SKM-1 (cell line): ENCODE results near the gene GNB5.
"Not testable (repeated sequence)": the region's sequence is repeated elsewhere in the genome, so short reads cannot be mapped to it uniquely, and the experiment has no call there.

Source experiments
- DNase-seq: peaks from one replicate; lab custom pipeline; 2025; ENCODE audit not compliant: unreplicated experiment; lab: John Stamatoyannopoulos, UW

Gene GNB5

DNA sequence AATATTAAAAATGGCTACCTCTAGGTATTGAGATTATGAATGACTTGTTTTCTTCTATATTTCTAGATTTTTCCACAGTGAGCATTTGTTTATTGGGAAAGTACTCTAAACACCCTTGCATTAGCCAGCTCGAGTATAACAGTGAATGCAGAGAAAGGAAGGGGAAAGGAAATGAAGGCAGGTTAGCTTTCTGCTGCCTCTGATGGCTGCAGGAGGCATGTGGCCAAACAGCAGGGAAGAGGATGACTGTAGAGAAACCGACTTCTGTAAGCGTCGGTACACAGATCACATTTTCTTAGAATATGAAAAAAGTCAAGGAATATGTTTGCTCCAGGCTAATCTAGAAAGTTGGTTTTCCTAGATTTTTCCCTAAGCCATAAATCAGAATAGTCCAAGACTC lies 19.8 kb downstream of the GNB5 start:
- DNase-seq, result no peak

DNA sequence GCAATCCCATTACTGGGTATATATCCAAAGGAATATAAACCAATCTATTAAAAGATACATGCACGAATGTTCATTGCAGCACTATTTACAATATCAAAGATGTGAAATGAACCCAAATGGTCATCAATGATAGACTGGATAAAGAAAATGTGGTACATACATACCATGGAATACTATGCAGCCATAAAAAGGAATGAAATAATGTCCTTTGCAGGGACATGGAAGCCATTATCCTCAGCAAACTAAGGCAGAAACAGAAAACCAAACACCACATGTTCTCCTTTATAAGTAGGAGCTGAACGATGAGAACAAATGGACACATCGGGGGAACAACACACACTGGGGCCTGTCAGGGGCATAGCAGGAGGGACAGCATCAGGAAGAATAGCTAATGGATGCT lies 21.0 kb downstream of the GNB5 start:
- not testable (repeated sequence) for DNase-seq

DNA sequence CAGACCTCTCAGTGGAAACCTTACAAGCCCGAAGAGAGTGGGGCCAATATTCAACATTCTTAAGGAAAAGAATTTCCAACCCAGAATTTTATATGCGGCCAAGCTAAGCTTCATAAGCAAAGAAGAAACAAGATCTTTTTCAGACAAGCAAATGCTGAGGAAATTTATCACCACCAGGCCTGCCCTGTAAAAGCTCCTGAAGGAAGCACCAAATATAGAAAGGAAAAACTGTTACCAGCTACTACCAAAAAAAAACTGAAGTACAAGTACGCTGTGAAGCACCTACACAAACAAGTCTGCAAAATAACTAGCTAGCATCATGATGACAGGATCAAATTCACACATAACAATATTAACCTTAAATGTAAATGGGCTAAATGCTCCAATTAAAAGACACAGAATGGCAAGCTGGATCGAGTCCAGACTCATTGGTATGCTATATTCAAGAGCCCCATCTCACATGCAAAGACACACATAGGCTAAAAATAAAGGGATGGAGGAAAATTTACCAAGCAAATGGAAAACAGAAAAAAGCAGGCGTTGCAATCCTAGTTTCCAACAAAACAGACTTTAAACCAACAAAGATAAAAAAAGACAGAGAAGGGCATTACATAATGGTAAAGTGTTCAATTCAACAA lies 25.6 kb downstream of the GNB5 start:
- DNase-seq, result not testable (repeated sequence)

DNA sequence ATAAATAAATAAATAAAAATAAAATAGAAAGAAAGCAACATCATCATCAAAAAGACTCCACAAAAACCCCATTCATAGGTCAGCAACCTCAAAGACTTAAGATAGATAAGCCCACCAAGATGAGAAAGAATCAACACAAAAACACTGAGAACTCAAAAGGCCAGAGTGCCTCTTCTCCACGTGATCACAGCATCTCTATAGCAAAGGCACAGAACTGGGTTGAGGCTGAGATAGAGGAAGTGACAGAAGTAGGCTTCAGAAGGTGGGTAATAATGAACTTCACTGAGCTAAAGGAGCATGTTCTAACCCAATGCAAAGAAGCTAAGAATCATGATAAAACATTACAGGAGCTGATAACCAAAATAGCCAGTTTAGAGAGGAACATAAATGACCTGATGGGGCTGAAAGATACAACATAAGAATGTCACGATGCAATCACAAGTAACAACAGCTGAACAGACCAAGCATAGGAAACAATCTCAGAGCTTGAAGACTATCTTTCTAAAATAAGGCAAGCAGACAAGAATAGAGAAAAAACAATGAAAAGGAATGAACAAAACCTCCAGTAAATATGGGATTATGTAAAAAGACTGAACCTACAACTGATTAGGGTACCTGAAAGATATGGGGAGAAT lies 26.4 kb downstream of the GNB5 start:
- no peak for DNase-seq

DNA sequence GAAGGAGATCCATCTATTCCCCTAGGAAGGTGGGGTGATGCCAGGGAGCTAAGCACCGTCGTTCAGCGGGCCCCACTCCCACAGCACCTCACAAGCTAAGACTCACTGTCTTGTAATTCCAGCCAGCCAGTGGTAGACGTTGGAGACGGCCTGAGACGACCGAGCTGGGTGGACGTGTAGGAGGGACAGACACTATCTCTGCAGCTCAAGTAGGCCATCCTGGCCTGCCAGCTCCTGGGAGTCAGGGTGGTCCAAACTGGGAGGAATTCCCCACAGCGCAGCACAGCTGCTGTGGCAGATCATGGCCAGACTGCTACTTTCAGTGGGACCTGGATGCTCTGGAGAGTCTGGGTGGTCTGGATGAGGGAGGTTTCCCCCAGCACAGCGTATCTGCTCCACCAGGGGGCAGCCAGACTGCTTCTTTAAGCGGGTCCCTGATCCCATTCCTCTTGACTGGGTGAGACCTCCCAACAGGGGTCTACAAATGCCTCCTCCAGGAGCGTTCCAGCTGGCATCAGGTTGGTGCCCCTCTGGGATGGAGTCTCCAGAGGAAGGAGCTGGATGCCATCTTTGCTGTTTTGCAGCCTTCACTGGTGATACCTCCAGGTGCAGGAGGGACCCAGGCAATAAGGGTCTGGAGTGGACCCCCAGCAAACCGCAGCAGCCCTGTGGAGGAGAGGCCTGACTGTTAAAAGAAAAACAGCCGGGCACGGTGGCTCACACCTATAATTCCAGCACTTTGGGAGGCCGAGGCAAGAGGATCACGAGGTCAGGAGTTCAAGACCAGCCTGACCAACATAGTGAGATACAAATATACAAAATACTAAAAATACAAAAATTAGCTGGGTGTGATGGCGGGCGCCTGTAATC lies 27.6 kb downstream of the GNB5 start:
- DNase-seq, result no peak

DNA sequence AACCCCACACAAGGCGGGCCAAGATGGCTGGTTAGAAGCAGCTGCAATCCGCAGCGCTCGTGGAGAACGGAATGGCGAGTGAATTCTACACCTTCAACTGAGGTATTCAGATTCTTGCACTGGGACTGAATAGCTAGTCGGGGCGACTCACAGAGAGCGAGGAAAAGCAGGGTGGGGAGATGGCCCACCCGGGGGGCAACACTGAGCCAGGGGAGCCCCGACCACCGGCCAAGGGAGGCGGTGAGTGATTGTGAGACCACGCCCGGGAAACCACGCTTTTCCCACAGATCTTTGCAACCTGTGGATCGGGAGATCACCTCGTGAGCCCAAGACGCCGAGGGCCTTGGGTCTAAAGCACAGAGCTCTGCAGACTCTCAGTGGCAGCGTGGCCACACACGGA lies 28.3 kb downstream of the GNB5 start:
- DNase-seq, result no peak

DNA sequence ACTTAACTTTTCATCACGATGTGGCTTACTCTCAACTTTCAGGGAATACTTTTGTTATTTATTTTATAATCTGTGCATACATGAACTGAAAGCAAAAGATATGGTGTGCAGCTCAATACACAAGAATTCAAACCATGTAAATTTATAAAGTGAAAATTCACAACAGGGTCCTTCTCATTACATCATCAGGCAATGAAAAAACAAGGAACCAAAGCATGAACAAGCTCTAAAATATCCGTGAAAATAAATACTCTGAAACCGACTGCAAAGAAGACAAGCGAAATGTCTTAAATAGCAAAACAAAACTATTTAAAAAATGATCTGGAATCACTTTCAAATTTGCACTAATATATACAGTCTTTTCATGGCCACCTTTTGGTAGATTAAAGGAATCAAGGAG lies 28.9 kb downstream of the GNB5 start:
- no peak for DNase-seq

DNA sequence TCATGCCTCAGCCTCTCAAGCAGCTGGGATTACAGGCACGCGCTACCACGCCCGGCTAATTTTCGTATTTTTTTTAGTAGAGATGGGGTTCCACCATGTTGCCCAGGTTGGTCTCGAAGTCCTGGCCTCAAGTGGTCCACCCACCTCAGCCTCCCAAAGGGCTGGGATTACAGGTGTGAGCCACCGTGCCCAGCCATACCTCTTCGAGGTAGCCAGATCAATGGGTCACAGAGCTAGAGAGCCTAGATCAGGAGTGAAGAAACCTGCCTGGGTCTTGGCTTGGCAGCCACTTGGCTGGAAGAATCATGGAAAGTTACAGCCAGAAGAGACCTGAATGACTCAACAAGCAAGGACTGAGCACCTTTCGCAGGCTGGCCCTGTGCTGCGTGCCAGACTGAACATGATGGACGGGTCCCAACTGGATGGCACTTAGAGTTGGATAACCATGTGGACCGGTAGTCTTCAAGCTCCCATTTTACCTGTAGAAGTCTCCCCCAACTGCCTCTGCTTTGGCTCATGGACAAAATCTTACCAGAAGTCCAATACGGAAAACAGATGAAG lies 29.7 kb downstream of the GNB5 start:
- no peak for DNase-seq

DNA sequence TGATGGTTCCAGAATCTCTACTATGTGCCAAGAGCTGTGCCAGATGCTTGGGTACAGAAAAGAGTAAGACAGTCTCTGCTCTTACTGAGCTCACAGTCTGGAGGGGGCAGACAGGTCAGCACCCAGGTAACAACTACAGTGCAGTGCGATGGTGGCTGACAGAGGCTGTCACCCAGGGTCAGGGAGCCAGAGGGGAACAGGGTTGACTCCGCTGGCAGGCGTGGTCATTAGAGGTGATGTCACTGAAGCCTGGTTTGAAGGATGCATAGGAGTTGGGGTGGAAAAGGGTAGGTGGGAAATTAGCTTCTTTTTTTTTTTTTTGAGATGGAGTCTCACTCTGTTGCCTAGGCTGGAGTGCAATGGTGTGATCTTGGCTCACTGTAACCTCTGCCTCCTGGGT lies 31.5 kb downstream of the GNB5 start:
- DNase-seq, result no peak

DNA sequence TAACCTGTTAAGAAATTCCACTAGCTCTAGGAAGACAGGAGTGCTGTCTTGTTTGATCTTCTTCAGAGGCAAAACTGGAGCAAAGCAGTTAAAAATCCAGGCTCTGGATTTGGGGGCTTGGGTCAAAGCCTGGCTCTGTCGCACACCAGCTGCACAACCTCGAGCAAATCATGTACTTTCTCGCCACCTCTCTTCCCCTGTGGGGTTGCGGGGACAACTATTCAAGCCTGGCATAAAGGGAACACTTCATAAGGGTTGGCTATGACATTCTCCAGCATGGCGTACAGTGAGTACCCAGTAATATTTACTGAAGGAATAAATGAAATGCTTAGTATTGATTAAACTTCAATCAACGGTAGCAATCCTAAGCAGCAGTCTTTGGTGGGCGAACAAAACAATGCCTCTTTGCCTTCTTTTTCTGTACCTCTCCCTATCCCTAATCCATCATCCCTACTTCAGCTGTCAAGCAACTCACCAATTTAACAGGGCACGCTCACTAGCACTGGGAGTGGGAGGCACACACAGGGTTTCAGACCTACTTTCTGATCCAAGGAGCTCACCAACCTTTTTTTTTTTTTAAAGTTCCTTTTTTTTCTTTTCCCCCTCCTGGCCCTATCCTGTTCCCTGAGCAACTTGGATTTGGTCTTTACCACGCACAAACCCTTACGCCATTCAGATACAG lies 33.0 kb downstream of the GNB5 start:
- no peak for DNase-seq

DNA sequence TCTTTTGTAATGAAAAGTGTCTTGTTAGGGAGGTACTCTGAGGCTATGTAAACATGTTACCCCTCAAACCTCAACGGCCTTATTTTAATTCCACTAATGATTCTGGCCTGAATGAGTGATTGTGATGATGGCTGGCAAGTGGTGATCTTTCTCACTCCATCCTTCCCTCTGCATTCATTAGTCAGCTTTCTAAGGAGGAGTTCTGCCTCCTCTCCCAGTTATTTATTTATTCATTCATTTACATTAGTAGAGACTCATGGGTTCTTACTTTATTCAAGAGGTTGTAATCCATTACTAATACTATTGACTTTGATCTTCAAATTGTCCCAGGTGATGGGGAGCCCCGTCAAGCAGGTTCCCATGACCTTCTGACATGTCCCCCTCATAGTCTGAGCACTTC lies 35.3 kb downstream of the GNB5 start:
- no peak for DNase-seq

DNA sequence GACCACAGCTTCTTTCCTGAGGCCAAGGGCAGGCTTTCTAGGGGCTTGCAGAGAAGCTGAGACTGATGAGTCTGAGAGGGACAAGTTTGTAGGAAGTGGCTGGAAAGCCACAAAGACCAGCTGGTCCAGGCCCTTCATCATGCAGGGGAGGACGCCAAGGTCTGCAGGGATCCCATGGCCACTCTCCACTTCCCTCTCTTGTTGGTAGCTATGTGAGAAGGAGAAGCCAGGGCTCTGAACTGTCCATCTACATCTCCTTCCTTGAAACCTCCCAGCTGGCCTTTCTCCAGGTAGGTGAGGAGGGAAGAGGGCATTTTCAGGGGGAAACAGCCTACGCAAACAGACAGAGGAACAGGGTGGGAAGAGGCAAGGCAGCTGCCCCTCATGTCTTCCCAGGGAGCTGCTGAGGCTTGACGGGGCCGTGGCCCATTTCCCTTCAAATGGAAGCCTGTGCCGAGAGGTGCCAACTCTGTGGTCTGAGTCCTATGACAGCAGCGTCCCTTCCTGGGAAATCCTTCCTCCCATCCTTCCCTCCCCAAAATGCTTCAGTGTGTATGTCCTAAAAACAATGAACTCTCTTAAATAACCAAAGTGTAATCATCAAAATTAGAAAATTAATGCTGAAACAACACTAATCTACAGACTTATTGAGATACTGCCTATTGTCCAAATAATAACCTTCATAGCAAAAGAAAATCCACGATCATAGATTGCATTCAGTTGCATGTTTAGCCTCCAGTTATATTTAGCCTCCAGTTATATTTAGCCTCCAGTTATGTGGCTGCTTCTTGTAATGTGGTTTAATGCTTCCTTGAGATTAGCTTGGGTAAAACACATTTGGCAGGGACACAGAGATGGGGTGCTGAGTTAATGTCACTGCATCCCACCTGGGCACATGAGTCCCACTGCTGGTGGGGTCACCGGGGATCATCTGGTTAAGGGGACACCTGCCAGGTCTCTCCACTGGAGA lies 36.0 kb downstream of the GNB5 start:
- no peak for DNase-seq

DNA sequence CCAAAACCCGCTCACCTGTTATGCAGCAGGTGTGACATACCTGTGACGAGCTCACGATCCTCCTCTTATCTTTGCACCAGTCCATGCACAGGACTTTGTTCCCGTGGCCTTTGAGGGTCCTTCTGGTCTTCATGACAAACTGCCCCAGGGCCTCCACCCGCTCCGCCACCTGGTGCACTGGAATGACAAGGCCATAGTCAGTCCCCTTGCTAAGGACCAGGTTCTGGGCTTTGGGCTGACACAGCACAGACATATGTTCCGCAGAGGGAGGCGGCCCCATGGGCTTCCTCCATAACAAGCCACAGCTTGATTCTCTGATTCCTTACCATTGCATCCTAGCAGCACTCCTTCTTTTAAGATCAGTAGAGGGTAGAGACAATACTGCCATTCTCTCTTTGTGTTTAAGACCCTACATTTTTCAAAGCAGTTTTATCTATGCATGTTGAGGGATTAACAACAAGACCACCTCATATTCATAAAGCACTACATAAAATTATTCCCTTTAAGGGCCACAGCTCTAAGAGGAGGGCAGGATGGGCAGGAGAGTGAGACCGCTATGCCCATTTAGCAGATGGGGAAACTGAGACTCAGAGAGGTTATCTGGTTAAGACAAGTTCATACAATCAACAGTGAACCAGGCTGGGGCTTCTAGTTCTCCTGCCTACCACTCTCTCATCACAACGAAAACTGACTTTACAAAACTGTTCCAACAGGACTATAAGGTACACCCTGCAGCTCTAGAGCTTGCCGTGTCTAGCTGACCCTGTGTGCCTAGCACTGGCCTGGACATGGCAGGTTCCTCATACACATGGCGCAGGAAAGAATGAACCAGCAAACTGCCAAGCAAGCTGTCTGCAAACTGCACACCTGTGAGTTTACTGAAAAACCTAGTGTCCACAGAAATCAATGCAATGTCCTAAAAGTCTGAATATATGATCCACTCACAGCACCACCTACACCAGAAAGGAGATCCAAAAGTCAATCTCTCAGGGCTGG lies 37.0 kb downstream of the GNB5 start:
- DNase-seq, result no peak

DNA sequence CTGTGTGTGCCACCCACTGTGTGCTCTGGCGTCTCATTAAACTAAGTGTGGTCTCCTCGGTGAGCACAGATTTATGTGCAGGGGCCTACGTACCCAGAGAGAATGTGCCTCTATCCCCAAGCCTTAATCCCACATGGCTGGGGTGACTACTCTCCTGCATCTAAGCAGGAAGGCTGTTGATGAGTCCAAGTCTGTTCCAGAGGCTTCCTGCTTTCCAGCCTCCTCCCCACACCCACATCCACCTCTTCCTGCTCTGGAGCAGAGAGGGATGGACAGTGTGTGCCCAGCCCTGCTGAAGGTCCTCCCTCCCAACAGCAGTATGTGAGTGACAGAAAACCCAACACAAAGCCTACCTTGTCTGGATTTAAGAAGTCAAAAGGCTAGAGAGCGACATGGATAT lies 39.8 kb downstream of the GNB5 start:
- no peak for DNase-seq

DNA sequence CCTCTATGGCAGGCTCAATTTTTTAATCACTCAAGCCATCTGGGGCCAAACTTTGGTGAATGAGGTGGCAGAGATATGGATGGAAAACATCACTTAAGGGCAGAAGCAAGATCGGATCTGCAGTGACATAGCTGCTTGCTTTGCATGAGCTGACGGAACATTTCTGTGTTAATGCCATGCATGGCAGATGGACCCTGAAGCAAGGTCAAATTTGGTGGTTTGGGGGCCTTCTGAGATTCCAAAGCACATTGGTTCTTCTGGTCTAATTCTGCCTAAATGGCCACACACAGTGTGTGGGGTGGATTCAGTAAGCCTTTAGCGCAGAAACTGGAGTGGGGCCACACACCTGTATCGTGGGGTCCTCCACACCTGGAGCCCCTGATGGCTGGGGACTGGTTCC lies 40.3 kb downstream of the GNB5 start:
- no peak for DNase-seq

DNA sequence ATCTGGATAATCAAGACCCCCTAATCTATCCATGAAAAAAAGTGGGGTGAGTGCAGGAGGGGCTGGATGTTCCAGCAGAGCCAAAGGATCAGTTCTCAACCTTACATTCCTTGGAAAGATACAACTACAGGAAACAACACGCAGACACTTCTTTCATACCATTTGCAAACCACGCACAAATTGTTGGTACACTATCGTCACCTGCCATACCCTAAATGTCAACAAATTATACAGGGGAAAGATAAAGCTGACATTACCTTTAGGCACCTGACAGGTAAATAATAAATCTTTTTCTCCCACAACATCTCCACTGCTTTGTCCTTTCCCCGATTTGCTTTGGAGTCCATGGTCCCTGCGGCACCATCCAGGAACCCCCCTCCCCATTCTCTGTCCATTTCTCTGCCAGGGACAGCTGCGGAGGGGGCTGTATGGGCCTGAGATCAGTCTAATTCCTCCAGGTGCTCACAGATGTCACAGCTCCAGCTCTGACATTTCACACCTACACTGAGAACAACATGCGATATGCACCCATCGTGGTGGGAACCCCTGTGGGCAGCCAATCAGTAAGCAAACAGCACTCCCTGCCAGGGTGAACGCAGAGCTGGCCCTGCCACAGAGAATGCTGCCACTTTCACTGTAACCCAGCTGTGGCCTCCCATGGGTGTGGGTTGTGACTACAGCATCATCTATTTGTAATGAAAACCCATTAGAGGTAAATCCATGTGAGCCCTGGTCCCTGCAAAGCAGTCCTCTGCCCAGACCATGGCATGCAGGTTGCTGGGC lies 41.0 kb downstream of the GNB5 start:
- DNase-seq, result no peak

DNA sequence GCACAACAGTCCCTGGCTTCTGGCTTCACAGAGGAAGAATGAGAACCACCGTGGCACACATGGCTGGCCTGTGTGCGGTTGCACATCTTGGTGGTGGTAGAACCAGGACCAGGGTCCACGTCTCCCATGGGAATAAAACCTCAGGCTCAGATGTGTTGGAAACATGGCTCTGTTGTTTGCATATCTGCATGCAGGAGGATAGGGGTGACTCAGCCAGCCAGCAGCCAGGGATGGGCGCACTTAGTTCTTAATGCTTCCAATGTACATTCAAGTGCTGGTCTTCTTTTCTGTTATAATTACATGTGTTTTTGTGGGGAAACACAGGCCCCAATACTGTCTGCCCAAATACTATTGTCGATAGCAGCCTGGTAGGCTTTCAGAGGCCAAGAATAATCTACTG lies 42.8 kb downstream of the GNB5 start:
- no peak for DNase-seq

DNA sequence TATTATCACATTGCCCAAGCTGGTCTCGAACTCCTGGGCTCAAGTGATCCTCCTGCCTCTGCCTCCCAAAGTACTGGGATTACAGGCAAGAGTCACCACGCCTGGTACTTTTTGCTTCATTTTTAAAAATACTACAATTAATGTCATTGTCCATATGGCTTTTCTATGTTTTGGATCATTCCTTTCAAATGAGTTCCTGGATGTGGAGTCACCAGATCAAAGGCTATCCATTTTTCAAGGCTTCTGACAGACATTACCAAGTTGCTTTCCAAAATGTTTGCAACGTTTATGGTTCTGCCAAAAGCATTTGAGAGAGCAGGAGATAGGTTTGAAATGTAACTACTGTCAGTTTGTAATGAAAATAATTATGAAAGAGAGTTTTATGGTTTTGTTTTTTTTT lies 44.4 kb downstream of the GNB5 start:
- no peak for DNase-seq
